Muscle layer of colon (tissue), 2 donors: ENCODE measurements around the gene CDKN2B-AS1.

Experiments used
- H3K27ac ChIP-seq: one replicate; pipeline ENCODE4 v1.7.0; 2013; ENCODE audit warnings: low read depth, mild to moderate bottlenecking, low read length, moderate library complexity
- H3K27me3 ChIP-seq, 2 donors: one replicate each; pipeline ENCODE4 v1.7.0; 2013; ENCODE audit warnings: low read length in 2 of 2, mild to moderate bottlenecking in 2 of 2; ENCODE audit not compliant: insufficient read depth in 2 of 2, control insufficient read depth in 1 of 2
- H3K36me3 ChIP-seq: one replicate; pipeline ENCODE4 v1.7.0; 2013; ENCODE audit warnings: mild to moderate bottlenecking, low read length; ENCODE audit not compliant: insufficient read depth
- H3K4me1 ChIP-seq: one replicate; pipeline ENCODE4 v1.7.0; 2013; ENCODE audit warnings: mild to moderate bottlenecking, low read length; ENCODE audit not compliant: insufficient read depth
- H3K4me3 ChIP-seq, 2 donors: one replicate each; pipeline ENCODE4 v1.7.0; 2013; ENCODE audit warnings: low read length in 2 of 2, low read depth in 1 of 2, mild to moderate bottlenecking in 1 of 2, moderate library complexity in 1 of 2
- H3K9ac ChIP-seq: one replicate; pipeline ENCODE4 v1.7.0; 2013; ENCODE audit warnings: low read length
- H3K9me3 ChIP-seq: one replicate; pipeline ENCODE4 v1.7.0; 2013; ENCODE audit warnings: mild to moderate bottlenecking, low read length
- donor health status: abdominal sarcoma.
- donor health status: Adenocarcinoma of cecum.

The CDKN2B-AS1 gene

GRCh38 chr9:22117511-22118384 is 123.2 kb downstream of the CDKN2B-AS1 start:
- Histone ChIP-seq H3K27ac (no peak overlapping the region), H3K9me3 (no peaks in the 10 kb centered on the region), H3K36me3 (no peaks in the 10 kb centered on the region), H3K4me1 (peaks cover 6% of the 10 kb centered on the region), H3K27me3 (no peaks in the 10 kb centered on the region), H3K9ac (no peak overlapping the region), H3K4me3 (no peak overlapping the region)

- Histone ChIP-seq H3K27me3 (no peaks in the 10 kb centered on the region), H3K27ac (no peak overlapping the region), H3K4me3 (no peak overlapping the region), H3K9me3 (no peaks in the 10 kb centered on the region), H3K36me3 (no peaks in the 10 kb centered on the region), H3K9ac (no peak overlapping the region), H3K4me1 (peaks cover 6% of the 10 kb centered on the region)
These were observed 124.4 kb downstream of the CDKN2B-AS1 start for GRCh38 chr9:22118810-22119521.

GRCh38 chr9:22119522-22120158 is 125.0 kb downstream of the CDKN2B-AS1 start:
- Histone ChIP-seq H3K4me1 (peaks cover 6% of the 10 kb centered on the region), H3K9me3 (no peaks in the 10 kb centered on the region), H3K27ac (no peak overlapping the region), H3K27me3 (no peaks in the 10 kb centered on the region), H3K9ac (no peak overlapping the region), H3K36me3 (no peaks in the 10 kb centered on the region), H3K4me3 (no peak overlapping the region)

- Histone ChIP-seq H3K36me3 (no peaks in the 10 kb centered on the region), H3K4me3 (no peak overlapping the region), H3K27me3 (no peaks in the 10 kb centered on the region), H3K27ac (no peak overlapping the region), H3K9me3 (no peaks in the 10 kb centered on the region), H3K9ac (no peak overlapping the region), H3K4me1 (peaks cover 6% of the 10 kb centered on the region)
These were observed 125.6 kb downstream of the CDKN2B-AS1 start for GRCh38 chr9:22120159-22120549.

- no peaks in the 10 kb centered on the region for H3K9me3 ChIP-seq
These were observed 126.0 kb downstream of the CDKN2B-AS1 start for GRCh38 chr9:22120595-22120994.

GRCh38 chr9:22124263-22125011 is 129.8 kb downstream of the CDKN2B-AS1 start:
- Histone ChIP-seq H3K27ac (no peak overlapping the region), H3K9ac (no peak overlapping the region), H3K4me1 (no peaks in the 10 kb centered on the region), H3K4me3 (no peak overlapping the region), H3K36me3 (no peaks in the 10 kb centered on the region), H3K9me3 (no peaks in the 10 kb centered on the region), H3K27me3 (no peaks in the 10 kb centered on the region)

More at GRCh38 chr9:22120595-22120994, 126.0 kb downstream of the CDKN2B-AS1 start:
- Histone ChIP-seq H3K27ac (no peak overlapping the region), H3K36me3 (no peaks in the 10 kb centered on the region), H3K9ac (no peak overlapping the region), H3K27me3 (no peaks in the 10 kb centered on the region), H3K4me1 (peaks cover 6% of the 10 kb centered on the region), H3K4me3 (no peak overlapping the region)

- no peak overlapping the region for H3K27ac ChIP-seq
- no peaks in the 10 kb centered on the region for H3K4me1 ChIP-seq
- H3K27me3 ChIP-seq, result no peaks in the 10 kb centered on the region
- no peak overlapping the region for H3K9ac ChIP-seq
- no peak overlapping the region for H3K4me3 ChIP-seq
- no peaks in the 10 kb centered on the region for H3K36me3 ChIP-seq
- no peaks in the 10 kb centered on the region for H3K9me3 ChIP-seq
These were observed 134.5 kb downstream of the CDKN2B-AS1 start for GRCh38 chr9:22129133-22129532.

GRCh38 chr9:22129633-22130032 is 135.0 kb downstream of the CDKN2B-AS1 start:
- no peaks in the 10 kb centered on the region for H3K9me3 ChIP-seq
- no peaks in the 10 kb centered on the region for H3K4me1 ChIP-seq
- no peak overlapping the region for H3K27ac ChIP-seq
- H3K4me3 ChIP-seq, result no peak overlapping the region
- no peaks in the 10 kb centered on the region for H3K27me3 ChIP-seq
- no peak overlapping the region for H3K9ac ChIP-seq
- no peaks in the 10 kb centered on the region for H3K36me3 ChIP-seq

GRCh38 chr9:22131817-22132216 is 137.2 kb downstream of the CDKN2B-AS1 start:
- no peak overlapping the region for H3K27ac ChIP-seq
- no peaks in the 10 kb centered on the region for H3K36me3 ChIP-seq
- H3K4me3 ChIP-seq, result no peak overlapping the region
- no peaks in the 10 kb centered on the region for H3K4me1 ChIP-seq
- H3K9ac ChIP-seq, result no peak overlapping the region
- no peaks in the 10 kb centered on the region for H3K9me3 ChIP-seq
- no peaks in the 10 kb centered on the region for H3K27me3 ChIP-seq

GRCh38 chr9:22134390-22134789 is 139.8 kb downstream of the CDKN2B-AS1 start:
- Histone ChIP-seq H3K4me3 (no peak overlapping the region), H3K4me1 (no peaks in the 10 kb centered on the region), H3K27me3 (no peaks in the 10 kb centered on the region), H3K9ac (no peak overlapping the region), H3K9me3 (no peaks in the 10 kb centered on the region), H3K36me3 (no peaks in the 10 kb centered on the region), H3K27ac (no peak overlapping the region)
